ENCODE measurements around the gene PARP11.

PARP11 gene

DNA sequence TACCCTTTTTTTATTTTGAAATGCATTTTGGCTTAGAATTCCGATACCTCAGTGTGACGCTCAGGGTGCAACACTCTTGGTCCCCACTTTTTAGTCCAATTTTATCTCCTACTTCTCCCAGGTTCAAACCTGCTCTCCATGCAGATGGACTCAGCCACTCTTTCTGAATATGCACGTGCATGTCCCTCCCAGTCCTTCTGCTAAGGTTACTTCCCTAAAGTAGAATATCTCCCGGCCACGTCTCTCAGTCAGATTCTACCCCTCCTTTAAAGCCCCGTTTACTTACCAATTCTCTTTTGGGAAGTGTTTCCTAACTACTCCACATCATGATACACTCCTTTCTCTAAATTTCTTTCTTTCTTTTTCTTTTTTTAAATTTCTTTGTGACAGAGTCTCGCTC lies 15.5 kb upstream of the PARP11 start:
- no peaks in the 10 kb centered on the region for H4K20me1 ChIP-seq (ENCODE audit: insufficient read depth, low read length, poor library complexity, severe bottlenecking)
- no peaks in the 10 kb centered on the region for H3K27me3 ChIP-seq (ENCODE audit: insufficient read depth, low read length, poor library complexity, severe bottlenecking)
- H3K36me3 ChIP-seq (ENCODE audit: insufficient read depth, low read length), result no peaks in the 10 kb centered on the region
- no peaks in the 10 kb centered on the region for H3F3A ChIP-seq (ENCODE audit: low read depth)
- no peaks in the 10 kb centered on the region for H3K79me2 ChIP-seq (ENCODE audit: insufficient read depth, low read length)
- no peak overlapping the region for H2AFZ ChIP-seq (ENCODE audit: low read length)
- no peak overlapping the region for H3K4me2 ChIP-seq (ENCODE audit: low read depth, low read length, poor library complexity, severe bottlenecking)
- H3K4me3 ChIP-seq (ENCODE audit: low read length, poor library complexity, severe bottlenecking), result no peak overlapping the region
- H3K9ac ChIP-seq (ENCODE audit: low read depth, low read length, poor library complexity, severe bottlenecking), result no peak overlapping the region
- TF ChIP-seq CTCF (conservative IDR thresholded peaks at IDR 0.05; ENCODE audit: low read length) (no peak), EZH2phosphoT487 (IDR thresholded peaks at IDR 0.05; ENCODE audit: borderline replicate concordance) (no peak)
- H3K9me3 ChIP-seq (ENCODE audit: insufficient read depth, low read depth, low read length), result no peaks in the 10 kb centered on the region
- no peaks in the 10 kb centered on the region for H3K9me2 ChIP-seq (replicated peaks; ENCODE audit: low read depth, low read length)
- peaks cover 7% of the 10 kb centered on the region for H3K4me1 ChIP-seq (ENCODE audit: insufficient read depth, low read length, poor library complexity, severe bottlenecking)

- Histone ChIP-seq H3K4me2 (ENCODE audit: low read depth, low read length, poor library complexity, severe bottlenecking) (peak overlapping the region; percentile 63), H3K27me3 (ENCODE audit: insufficient read depth, low read length, poor library complexity, severe bottlenecking) (no peaks in the 10 kb centered on the region), H3K9me2 (replicated peaks; ENCODE audit: low read depth, low read length) (no peaks in the 10 kb centered on the region), H3K4me3 (ENCODE audit: low read length, poor library complexity, severe bottlenecking) (peak overlapping the region; percentile 47), H2AFZ (ENCODE audit: low read length) (peak overlapping the region; percentile 94), H3K4me1 (ENCODE audit: insufficient read depth, low read length, poor library complexity, severe bottlenecking) (peaks cover 7% of the 10 kb centered on the region), H3K36me3 (ENCODE audit: insufficient read depth, low read length) (no peaks in the 10 kb centered on the region), H3K9me3 (ENCODE audit: insufficient read depth, low read depth, low read length) (no peaks in the 10 kb centered on the region), H3K79me2 (ENCODE audit: insufficient read depth, low read length) (no peaks in the 10 kb centered on the region), H3F3A (ENCODE audit: low read depth) (no peaks in the 10 kb centered on the region), H4K20me1 (ENCODE audit: insufficient read depth, low read length, poor library complexity, severe bottlenecking) (no peaks in the 10 kb centered on the region), H3K9ac (ENCODE audit: low read depth, low read length, poor library complexity, severe bottlenecking) (peak overlapping the region; percentile 47)
- TF ChIP-seq CTCF (conservative IDR thresholded peaks at IDR 0.05; ENCODE audit: low read length) (peak; percentile 92), EZH2phosphoT487 (IDR thresholded peaks at IDR 0.05; ENCODE audit: borderline replicate concordance) (no peak)
Observed at GRCh38 chr12:3885277-3886094, 12.3 kb upstream of the PARP11 start.

GRCh38 chr12:3884671-3885070 lies 11.5 kb upstream of the PARP11 start:
- Histone ChIP-seq H3K79me2 (ENCODE audit: insufficient read depth, low read length) (no peaks in the 10 kb centered on the region), H2AFZ (ENCODE audit: low read length) (peak overlapping the region; percentile 94; the same call in 1 of the 2 replicates), H3K4me3 (ENCODE audit: low read length, poor library complexity, severe bottlenecking) (no peak overlapping the region), H3K4me1 (ENCODE audit: insufficient read depth, low read length, poor library complexity, severe bottlenecking) (peaks cover 7% of the 10 kb centered on the region), H3K27me3 (ENCODE audit: insufficient read depth, low read length, poor library complexity, severe bottlenecking) (no peaks in the 10 kb centered on the region), H3K4me2 (ENCODE audit: low read depth, low read length, poor library complexity, severe bottlenecking) (no peak overlapping the region), H4K20me1 (ENCODE audit: insufficient read depth, low read length, poor library complexity, severe bottlenecking) (no peaks in the 10 kb centered on the region), H3K36me3 (ENCODE audit: insufficient read depth, low read length) (no peaks in the 10 kb centered on the region), H3K9ac (ENCODE audit: low read depth, low read length, poor library complexity, severe bottlenecking) (no peak overlapping the region), H3F3A (ENCODE audit: low read depth) (no peaks in the 10 kb centered on the region), H3K9me2 (replicated peaks; ENCODE audit: low read depth, low read length) (no peaks in the 10 kb centered on the region), H3K9me3 (ENCODE audit: insufficient read depth, low read depth, low read length) (no peaks in the 10 kb centered on the region)
- TF ChIP-seq CTCF (conservative IDR thresholded peaks at IDR 0.05; ENCODE audit: low read length) (no peak), EZH2phosphoT487 (IDR thresholded peaks at IDR 0.05; ENCODE audit: borderline replicate concordance) (no peak)
